GM19043 (cell line): ENCODE results near the gene RNF4.
"Not testable (repeated sequence)": the region's sequence is repeated elsewhere in the genome, so short reads cannot be mapped to it uniquely, and the experiment has no call there.

Experiments
- ATAC-seq: cut with Tn5 transposase; IDR thresholded peaks from one replicate; pipeline ENCODE4 v1.9.1; 2021; ENCODE audit warnings: low read depth; ENCODE audit not compliant: unreplicated experiment

Gene RNF4

DNA sequence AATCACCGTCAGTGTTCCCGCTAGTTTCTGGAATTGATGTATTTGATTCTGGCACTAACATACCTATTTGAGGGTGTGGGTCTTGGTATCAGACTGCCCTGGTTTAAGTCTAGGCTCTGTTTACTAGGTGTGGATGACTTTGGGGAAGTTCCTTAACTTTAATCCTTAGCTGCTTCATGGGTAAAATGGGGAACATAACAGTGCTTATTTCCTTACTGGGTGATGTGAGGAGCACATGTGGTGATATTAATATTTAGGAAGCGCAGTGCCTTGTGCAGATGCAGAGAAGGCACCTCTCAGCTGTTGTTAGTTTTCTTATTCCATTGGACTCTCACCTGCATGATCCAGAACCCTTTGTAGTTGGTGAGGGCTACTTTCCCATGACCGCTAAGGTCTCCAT lies 17.1 kb downstream of the RNF4 start:
- ATAC-seq: no peak

- ATAC-seq: no peak
Measured at GRCh38 chr4:2486981-2487380, 18.1 kb downstream of the RNF4 start.

- peak; percentile 51 for ATAC-seq
Measured at GRCh38 chr4:2487632-2488031, 18.7 kb downstream of the RNF4 start.

DNA sequence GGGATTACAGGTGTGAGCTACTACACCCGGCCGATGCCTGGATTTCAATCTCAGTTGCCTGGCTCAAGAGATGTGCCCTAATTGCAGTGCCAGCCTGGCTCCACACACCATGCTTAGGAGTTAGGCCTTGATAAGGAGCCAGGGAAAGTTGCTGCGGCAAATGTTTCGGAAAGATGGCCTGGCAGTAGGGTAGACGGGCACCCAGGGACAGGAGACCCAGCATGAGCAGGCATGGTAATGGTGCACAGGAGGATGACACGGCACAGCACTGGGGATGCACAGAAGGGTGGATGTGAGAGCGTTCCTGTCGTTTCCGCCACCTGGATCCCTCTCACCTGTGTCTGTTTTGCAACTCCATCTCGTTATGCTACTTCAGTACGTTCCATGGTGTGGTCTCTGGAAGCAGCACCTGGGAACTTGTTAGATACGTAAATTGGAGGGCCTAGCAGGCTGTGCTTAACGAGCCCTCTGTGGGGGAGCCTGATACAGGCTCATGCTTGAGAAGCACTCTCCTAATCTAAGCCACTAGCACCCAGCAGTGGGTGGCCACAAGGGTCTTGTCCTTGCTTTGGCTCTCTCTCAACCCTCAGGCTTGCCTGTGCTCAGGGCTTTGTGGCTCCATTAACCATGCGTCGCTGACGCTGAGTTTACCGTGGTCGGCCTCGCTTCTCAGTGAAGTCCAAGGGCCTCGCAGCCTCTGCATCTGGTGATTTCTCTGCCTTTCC lies 20.3 kb downstream of the RNF4 start:
- ATAC-seq: no peak

- no peak for ATAC-seq
Measured at GRCh38 chr4:2489841-2490552, 21.1 kb downstream of the RNF4 start.

DNA sequence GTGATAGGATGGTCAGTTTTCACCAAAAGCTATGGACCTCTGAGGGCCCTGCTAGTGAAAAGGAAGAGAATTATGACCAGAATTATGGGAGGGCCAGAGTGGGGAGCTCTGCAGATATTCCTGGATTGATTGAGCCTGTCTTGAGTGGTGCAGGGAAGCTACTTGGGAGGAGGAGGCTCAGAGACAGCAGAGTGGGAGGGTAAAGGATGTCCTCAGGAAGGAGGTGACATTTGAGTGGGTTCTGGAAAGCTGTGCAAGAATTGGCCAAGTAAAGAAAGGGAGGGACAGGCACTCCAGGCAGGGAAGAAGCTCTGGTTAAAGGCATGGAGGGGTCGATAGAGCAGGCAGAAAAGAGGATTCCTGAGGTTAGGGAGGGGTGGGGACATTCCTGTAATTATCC lies 24.1 kb downstream of the RNF4 start:
- ATAC-seq: no peak

DNA sequence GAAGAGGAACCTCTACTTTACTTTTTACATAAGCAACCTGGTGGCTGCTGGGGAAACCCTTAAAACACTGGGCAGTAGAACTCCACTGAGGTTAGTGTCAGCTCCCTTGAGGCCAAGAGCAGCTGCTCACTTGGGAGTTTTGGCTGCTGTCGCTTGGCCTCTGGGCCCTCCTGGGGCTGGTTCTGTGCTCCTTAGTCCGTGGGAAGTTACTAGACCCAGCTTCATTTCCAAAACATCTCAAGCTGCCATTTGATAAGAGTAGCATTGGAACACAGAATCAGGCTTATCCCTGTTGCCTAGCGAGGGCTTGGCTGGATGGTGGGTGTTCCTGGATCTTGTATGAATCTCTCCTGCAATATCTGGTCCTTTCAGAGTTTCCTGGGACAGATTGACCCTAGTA lies 26.1 kb downstream of the RNF4 start:
- no peak for ATAC-seq

DNA sequence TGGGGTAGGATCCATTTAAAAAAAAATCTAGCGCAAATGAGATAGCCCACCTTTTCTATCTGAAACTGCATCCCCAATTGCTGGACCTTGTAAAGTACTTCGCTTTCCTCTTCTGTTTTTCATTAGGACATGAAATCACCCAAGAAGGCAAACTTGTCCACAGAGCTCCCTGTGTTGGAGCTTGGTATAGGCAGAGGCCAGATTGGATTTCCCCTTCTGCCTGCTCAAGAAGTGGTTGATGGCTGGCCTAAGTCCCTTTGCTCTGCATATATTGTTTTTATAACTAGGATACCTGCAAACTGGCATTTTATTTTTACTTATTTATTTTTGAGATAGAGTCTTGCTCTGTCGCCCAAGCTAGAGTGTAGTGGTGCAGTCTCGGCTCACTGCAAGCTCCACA lies 28.4 kb downstream of the RNF4 start:
- ATAC-seq: no peak

GRCh38 chr4:2497931-2498330 lies 29.0 kb downstream of the RNF4 start:
- peak; percentile 79 for ATAC-seq

- ATAC-seq: no peak
Measured at GRCh38 chr4:2500547-2500946, 31.6 kb downstream of the RNF4 start.

GRCh38 chr4:2501034-2501594 lies 32.2 kb downstream of the RNF4 start:
- ATAC-seq: no peak

DNA sequence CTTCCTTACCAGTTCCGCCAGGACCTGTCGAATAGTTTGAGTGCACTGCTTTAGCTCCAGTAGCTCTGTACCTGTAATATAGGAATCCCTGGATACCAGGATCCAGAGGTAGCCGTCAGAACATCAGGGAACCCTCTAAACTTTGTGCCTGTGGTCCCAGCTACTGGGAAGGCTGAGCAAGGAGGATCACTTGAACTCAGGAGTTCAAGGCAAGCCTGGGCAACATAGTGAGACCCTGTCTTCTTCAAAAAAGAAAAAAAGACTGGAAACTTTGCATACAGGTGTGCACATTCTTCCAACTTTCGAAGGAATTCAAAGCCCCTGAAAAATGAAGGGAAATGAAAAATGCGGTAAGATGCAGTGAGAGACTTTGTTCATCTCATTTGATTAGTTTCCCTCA lies 34.9 kb downstream of the RNF4 start:
- ATAC-seq: no peak

- no peak for ATAC-seq
Measured at GRCh38 chr4:2507259-2507658, 38.4 kb downstream of the RNF4 start.

- no peak for ATAC-seq
Measured at GRCh38 chr4:2507855-2508254, 38.9 kb downstream of the RNF4 start.

DNA sequence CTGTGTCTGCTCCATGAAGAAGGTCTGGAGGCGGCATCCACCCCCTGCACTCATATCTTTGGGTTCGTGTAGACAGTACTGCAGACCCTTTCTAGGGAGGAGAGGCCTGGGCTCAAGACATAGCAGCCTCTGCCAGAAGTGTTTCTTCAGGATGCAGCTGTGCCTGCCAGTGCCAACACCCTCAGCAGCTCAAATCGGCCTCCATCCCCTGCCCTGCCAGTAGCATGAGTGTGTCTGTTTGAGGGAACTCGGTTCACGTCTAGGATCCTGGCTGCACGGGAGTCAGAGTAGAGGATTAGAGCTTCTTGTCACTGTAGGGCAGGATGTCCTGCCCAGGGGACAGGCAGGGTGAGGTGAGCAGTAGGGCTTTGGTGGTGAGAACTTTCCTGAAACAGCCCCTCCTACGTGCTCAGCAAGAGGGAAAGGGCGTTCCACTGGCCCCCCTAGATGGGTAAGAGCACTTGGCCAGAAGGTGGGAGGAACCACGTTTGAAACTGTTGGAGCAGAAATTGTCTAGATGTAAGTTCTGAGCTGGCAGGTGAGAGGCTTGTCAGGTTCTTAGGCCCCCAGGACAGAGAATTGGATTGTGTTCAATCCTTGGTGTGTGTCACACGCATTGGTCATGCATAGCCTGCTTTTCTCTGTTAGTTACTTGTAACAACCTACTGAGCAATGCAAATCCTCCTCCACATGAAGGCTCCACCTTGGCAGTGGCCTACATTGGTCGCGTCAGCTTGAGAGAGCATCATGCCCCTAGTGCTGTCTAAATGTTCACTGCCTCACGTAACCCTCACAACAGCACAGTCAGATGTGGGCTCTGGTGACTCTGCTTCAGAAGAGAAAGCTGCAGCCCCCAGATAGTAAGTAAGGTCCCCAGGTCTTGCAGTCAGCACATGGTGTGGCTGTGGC lies 41.7 kb downstream of the RNF4 start:
- ATAC-seq: no peak

DNA sequence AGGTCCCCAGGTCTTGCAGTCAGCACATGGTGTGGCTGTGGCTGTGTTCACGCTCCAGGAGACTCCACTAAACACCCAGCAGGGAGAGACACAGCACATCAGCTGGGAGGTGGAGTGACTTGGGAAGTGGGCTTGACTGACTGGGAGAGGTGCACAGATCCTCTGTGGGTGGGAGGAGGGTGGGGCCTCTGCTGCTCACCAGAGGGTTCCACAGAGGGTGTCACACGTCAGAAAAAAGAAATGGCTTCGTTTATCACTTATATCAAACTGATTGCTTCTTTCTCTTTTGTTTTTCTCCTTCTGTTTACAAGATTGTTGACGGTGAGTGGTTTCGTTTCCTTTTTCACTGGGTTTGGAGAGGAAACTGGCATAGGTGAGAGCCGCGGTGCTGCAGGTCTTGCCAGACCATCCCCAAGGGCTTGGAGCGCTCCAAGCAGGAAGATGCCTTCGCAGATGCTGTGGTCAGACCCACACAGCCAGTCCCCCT lies 42.8 kb downstream of the RNF4 start:
- ATAC-seq: no peak

GRCh38 chr4:2512396-2513135 lies 43.7 kb downstream of the RNF4 start:
- ATAC-seq: no peak

GRCh38 chr4:2514193-2514592 lies 45.3 kb downstream of the RNF4 start:
- not testable (repeated sequence) for ATAC-seq

DNA sequence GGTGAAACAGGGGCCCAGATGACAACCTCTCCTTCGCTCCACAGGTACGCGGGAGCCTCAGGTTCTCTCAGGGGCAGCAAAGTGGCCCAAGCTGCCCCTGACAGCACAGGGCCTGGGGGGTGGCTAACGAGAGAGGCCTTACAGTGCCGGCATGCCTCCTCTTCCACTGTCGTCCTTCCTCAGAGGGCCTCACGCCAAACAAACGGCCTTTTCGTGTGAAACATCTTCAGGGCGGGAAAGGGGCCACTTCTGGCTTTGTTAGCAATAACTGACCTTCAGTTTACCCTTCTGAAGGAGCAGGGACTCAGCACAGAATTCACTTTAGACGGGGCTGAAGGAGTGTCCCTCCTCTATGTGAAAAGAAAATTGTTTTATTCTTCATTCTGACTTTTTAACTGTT lies 46.0 kb downstream of the RNF4 start:
- not testable (repeated sequence) for ATAC-seq
